ENCODE data around the gene C11orf58.

The C11orf58 gene

GRCh38 chr11:16786131-16786530, 47.7 kb downstream of the C11orf58 start:
- no peak for DNase-seq

GRCh38 chr11:16787035-16787742, 48.7 kb downstream of the C11orf58 start:
- DNase-seq, result no peak

- peak; percentile 76 to 86 (median 82) for DNase-seq
These were observed 50.0 kb downstream of the C11orf58 start for GRCh38 chr11:16788141-16789062.

GRCh38 chr11:16789063-16789420, 50.6 kb downstream of the C11orf58 start:
- DNase-seq, result no peak

- no peak for DNase-seq
These were observed 51.4 kb downstream of the C11orf58 start for GRCh38 chr11:16789560-16790485.

GRCh38 chr11:16790486-16791190, 52.2 kb downstream of the C11orf58 start:
- peak in 2 of 3 donors; percentile 29 to 42 for DNase-seq

- peak; percentile 89 to 96 (median 94) for DNase-seq
These were observed 52.9 kb downstream of the C11orf58 start for GRCh38 chr11:16791191-16791961.

- DNase-seq, result peak in 1 of 3 donors; percentile 36
These were observed 54.0 kb downstream of the C11orf58 start for GRCh38 chr11:16792426-16792825.

GRCh38 chr11:16793009-16793408, 54.6 kb downstream of the C11orf58 start:
- DNase-seq, result no peak

- no peak for DNase-seq
These were observed 55.1 kb downstream of the C11orf58 start for GRCh38 chr11:16793511-16793910.

GRCh38 chr11:16794047-16794818, 55.8 kb downstream of the C11orf58 start:
- DNase-seq, result no peak

- DNase-seq, result peak; percentile 84 to 86 (median 85)
These were observed 56.7 kb downstream of the C11orf58 start for GRCh38 chr11:16795146-16795545.

- peak; percentile 72 to 89 (median 73) for DNase-seq
These were observed 57.9 kb downstream of the C11orf58 start for GRCh38 chr11:16796311-16796710.

- DNase-seq, result peak; percentile 65 to 77 (median 75)
These were observed 59.3 kb downstream of the C11orf58 start for GRCh38 chr11:16797776-16798175.

GRCh38 chr11:16799221-16799620, 60.8 kb downstream of the C11orf58 start:
- peak; percentile 51 to 63 (median 55) for DNase-seq

GRCh38 chr11:16799890-16800289, 61.4 kb downstream of the C11orf58 start:
- no peak for DNase-seq

- DNase-seq, result no peak
These were observed 61.9 kb downstream of the C11orf58 start for GRCh38 chr11:16800382-16800781.

- DNase-seq, result no peak
These were observed 63.0 kb downstream of the C11orf58 start for GRCh38 chr11:16801288-16801980.

GRCh38 chr11:16804104-16804947, 65.9 kb downstream of the C11orf58 start:
- no peak for DNase-seq

Data from suppressor macrophage treated with lipopolysaccharide for 1 hour (primary cell).